Kidney (tissue), 14 donors: ENCODE data around the gene DDX54. TPM values are rescaled to one million over a fixed set of nuclear protein-coding genes. Genes with fewer than 3 reads are reported as not detected.

Source experiments
- DNase-seq, 5 donors: peaks; one replicate each; pipeline ENCODE4 v3.0.0-alpha.2; 2013 to 2020
- FAIRE-seq: peaks from 2 replicates; lab custom pipeline; 2012; peaks lifted over from hg19 to GRCh38; lab: Jason Lieb, UNC
- H3K27ac ChIP-seq, 2 donors: one replicate each; pipeline ENCODE4 v1.7.0; 2013; ENCODE audit warnings: low read depth in 2 of 2, low read length in 2 of 2, inconsistent platforms in 1 of 2
- H3K27me3 ChIP-seq: one replicate; pipeline ENCODE4 v1.7.1; 2013; ENCODE audit warnings: low read length, inconsistent platforms; ENCODE audit not compliant: control insufficient read depth, insufficient read depth
- H3K36me3 ChIP-seq, 3 donors: one replicate each; pipeline versions ENCODE4 v1.7.0 to v1.7.1; 2013; ENCODE audit warnings: low read length in 3 of 3, control low read depth in 1 of 3, inconsistent platforms in 1 of 3; ENCODE audit not compliant: insufficient read depth in 3 of 3, control insufficient read depth in 2 of 3
- H3K4me1 ChIP-seq, 3 donors: one replicate each; pipeline versions ENCODE4 v1.7.0 to v1.7.1; 2013; ENCODE audit warnings: low read length in 3 of 3, inconsistent platforms in 1 of 3, low read depth in 1 of 3; ENCODE audit not compliant: control insufficient read depth in 2 of 3, insufficient read depth in 2 of 3
- H3K4me3 ChIP-seq, 3 donors: one replicate each; pipeline versions ENCODE4 v1.7.0 to v1.8.1; 2013; ENCODE audit warnings: low read length in 3 of 3, control low read depth in 1 of 3, inconsistent platforms in 1 of 3
- H3K9ac ChIP-seq, 3 donors: one replicate each; pipeline versions ENCODE4 v1.7.0 to v1.7.1; 2013; ENCODE audit warnings: low read length in 3 of 3, control low read depth in 1 of 3, inconsistent platforms in 1 of 3
- H3K9me3 ChIP-seq, 3 donors: one replicate each; pipeline versions ENCODE4 v1.7.0 to v1.7.1; 2013; ENCODE audit warnings: low read length in 3 of 3, control low read depth in 1 of 3, inconsistent platforms in 1 of 3; ENCODE audit not compliant: control insufficient read depth in 2 of 3, insufficient read depth in 1 of 3
- CTCF ChIP-seq: IDR thresholded peaks from 3 replicates; pipeline ENCODE4 v1.5.1; 2012; ENCODE audit warnings: mild to moderate bottlenecking, moderate library complexity, borderline replicate concordance; ENCODE audit not compliant: insufficient read depth; ENCODE audit errors: extremely low read depth
- intact Hi-C: fragments of 100-400 bp; cut with DNase I; formaldehyde crosslinking; loops from one replicate; pipeline ENCODE4 v1.11.1; 2022
- polyA plus RNA-seq: library from polyadenylated mRNA; stranded (reverse); fragments of 350-450 nt; fragmentation: Illumina TruSeq; extraction: RNeasy Lipid Tissue Mini Kit (QIAGEN cat#74804); gene quantifications from one replicate; pipeline ENCODE4 v1.2.3, GENCODE V29; 2014; ENCODE audit warnings: low read depth, low replicate concordance; ENCODE audit not compliant: insufficient read depth
- total RNA-seq: library from RNA; stranded (reverse); fragmentation: NEBNext Ultra II Directional; extraction: Animal tissue kit (Norgen Biotek cat#: 25700); gene quantifications from one replicate; pipeline ENCODE4 v1.2.1, GENCODE V29; 2021
- donor health status: control.
- donor health status: control.
- donor health status: control.
- donor health status: control.
- donor health status: control.
- donor health status: DM: yes; HTN: yes; CAD: no.
- donor health status: Normal renal cell carcinoma (clear cell type).

Gene DDX54
- total and polyA plus RNA-seq, 2 donors from 2014 or later, result 55.4 to 62.0 TPM

- H3K9me3 ChIP-seq, result no peaks in the 10 kb centered on the region
- H3K9ac ChIP-seq, result peak overlapping the region in 1 of 3 donors; percentile 27
- DNase-seq (peak in 1 of 5 donors; percentile 19), FAIRE-seq (no peak)
- H3K36me3 ChIP-seq, result peaks cover 0 to 86% (median 31%) of the 10 kb centered on the region in 3 donors
- peak overlapping the region; percentile 60 to 71 for H3K27ac ChIP-seq
- no peak for TF ChIP-seq CTCF
- peaks cover 0 to 50% (median 49%) of the 10 kb centered on the region in 3 donors for H3K4me1 ChIP-seq
- intact Hi-C loops, result no loop called here
- no peak overlapping the region for H3K4me3 ChIP-seq
- H3K27me3 ChIP-seq, result no peaks in the 10 kb centered on the region
These were observed 46.2 kb upstream of the DDX54 start for GRCh38 chr12:113231235-113232088.

GRCh38 chr12:113230315-113231234, 45.3 kb upstream of the DDX54 start:
- no peak for TF ChIP-seq CTCF
- FAIRE-seq, result no peak
- Histone ChIP-seq H3K4me1 (peaks cover 0 to 46% (median 42%) of the 10 kb centered on the region in 3 donors), H3K36me3 (peaks cover 0 to 79% (median 31%) of the 10 kb centered on the region in 3 donors), H3K27ac (peak overlapping the region; percentile 1 to 60), H3K27me3 (no peaks in the 10 kb centered on the region), H3K9ac (no peak overlapping the region), H3K4me3 (no peak overlapping the region), H3K9me3 (no peaks in the 10 kb centered on the region)
- DNase-seq, result peak in 2 of 5 donors; percentile 24 to 61
- intact Hi-C loops, result no loop called here

- no peak for TF ChIP-seq CTCF
- intact Hi-C loops, result no loop called here
- Histone ChIP-seq H3K4me3 (no peak overlapping the region), H3K4me1 (peaks cover 0 to 46% (median 36%) of the 10 kb centered on the region in 3 donors), H3K9me3 (no peaks in the 10 kb centered on the region), H3K9ac (no peak overlapping the region), H3K27me3 (no peaks in the 10 kb centered on the region), H3K27ac (peak overlapping the region in 1 of 2 donors; percentile 8), H3K36me3 (peaks cover 0 to 65% (median 31%) of the 10 kb centered on the region in 3 donors)
- DNase-seq (peak in 1 of 5 donors; percentile 6), FAIRE-seq (no peak)
These were observed 43.2 kb upstream of the DDX54 start for GRCh38 chr12:113228394-113229028.
